ENCODE measurements around the gene PTGDS.

Gene PTGDS

DNA sequence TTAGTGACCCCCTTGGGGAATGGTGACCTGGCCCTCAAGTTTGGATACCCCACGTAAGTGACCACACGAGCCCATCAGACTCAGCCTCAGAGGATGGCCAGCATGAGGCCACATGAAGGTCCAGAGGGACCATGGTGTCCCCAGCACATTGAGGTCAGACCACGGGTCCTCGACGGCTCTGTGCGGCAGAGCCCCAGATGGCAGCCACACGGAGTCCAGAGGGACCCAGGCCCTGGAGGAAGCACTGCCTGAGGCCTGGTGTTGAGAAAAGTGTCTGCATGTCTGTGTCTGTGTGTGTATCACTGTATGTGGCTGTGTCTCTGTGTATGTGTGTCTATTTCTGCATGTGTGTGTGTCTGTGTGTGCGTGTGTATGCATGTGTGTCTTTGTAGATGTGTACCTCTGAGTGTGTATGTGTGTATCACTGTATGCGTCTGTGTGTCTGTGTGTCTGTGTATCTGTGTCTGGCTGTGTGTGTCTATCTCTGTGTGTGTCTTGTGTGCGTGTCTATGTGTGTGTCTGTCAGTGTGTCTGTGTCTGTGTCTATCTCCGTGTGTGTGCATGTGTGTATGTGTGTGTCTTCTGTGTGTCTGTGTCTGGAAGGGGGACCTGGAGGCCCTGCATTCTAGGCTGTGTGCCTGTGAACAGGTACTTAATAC lies 6.5 kb downstream of the PTGDS start:
- 86 to 93% methylated on average over 10 of the region's 11 CpGs for WGBS, 2 experiments (ENCODE audit: insufficient coverage in 2 of 2)
- no peak overlapping the region for H3K27ac ChIP-seq (ENCODE audit: low read depth, low read length, severe bottlenecking)
- H3K4me1 ChIP-seq (ENCODE audit: control insufficient read depth, insufficient read depth, low read length, poor library complexity, severe bottlenecking): peaks cover 14% of the 10 kb centered on the region
- H3K36me3 ChIP-seq (ENCODE audit: control insufficient read depth, insufficient read depth, low read length): no peaks in the 10 kb centered on the region
- no peaks in the 10 kb centered on the region for H3K9me3 ChIP-seq (ENCODE audit: control insufficient read depth, low read length)
- H3K4me3 ChIP-seq (ENCODE audit: extremely low read depth, insufficient read depth, low read length, poor library complexity, severe bottlenecking): no peak overlapping the region

DNA sequence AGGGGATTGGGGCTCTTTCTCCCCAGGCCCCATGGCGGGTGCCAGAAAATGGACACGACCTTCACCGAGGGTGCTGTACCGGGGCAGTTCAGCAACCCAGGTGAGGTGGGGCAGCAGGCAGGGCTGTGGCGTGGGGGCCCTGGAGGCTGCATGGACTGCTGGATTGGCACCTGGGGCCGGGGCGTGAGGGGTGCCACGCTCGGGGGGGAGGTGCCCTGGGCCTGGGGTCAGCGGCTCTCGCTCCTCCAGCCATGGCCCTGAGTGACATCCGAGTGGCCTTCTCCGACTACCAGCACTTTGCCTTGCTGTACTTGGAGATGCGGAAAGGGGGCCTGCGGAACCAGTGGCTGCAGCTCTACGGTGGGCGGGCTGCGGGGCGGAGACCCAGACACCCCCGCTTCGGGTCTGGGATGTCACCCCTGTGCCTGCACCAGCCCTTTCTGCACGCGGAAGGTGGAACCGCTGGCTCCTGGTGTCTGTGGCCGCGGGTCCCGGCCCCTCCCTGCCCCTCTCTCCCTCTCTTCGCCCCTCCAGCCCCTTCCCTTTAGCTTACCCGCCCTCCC lies 7.2 kb downstream of the PTGDS start:
- Histone ChIP-seq H3K4me3 (ENCODE audit: extremely low read depth, insufficient read depth, low read length, poor library complexity, severe bottlenecking) (no peak overlapping the region), H3K4me1 (ENCODE audit: control insufficient read depth, insufficient read depth, low read length, poor library complexity, severe bottlenecking) (peaks cover 14% of the 10 kb centered on the region), H3K27ac (ENCODE audit: low read depth, low read length, severe bottlenecking) (no peak overlapping the region), H3K9me3 (ENCODE audit: control insufficient read depth, low read length) (no peaks in the 10 kb centered on the region), H3K36me3 (ENCODE audit: control insufficient read depth, insufficient read depth, low read length) (no peaks in the 10 kb centered on the region)
- 79 to 83% methylated on average over 21 to 28 of the region's 29 CpGs for WGBS, 2 experiments (ENCODE audit: insufficient coverage in 2 of 2)

GRCh38 chr9:136985027-136985602 lies 7.8 kb downstream of the PTGDS start:
- Histone ChIP-seq H3K4me1 (ENCODE audit: control insufficient read depth, insufficient read depth, low read length, poor library complexity, severe bottlenecking) (peaks cover 14% of the 10 kb centered on the region), H3K4me3 (ENCODE audit: extremely low read depth, insufficient read depth, low read length, poor library complexity, severe bottlenecking) (no peak overlapping the region)

GRCh38 chr9:136985853-136986252 lies 8.5 kb downstream of the PTGDS start:
- no peaks in the 10 kb centered on the region for H3K36me3 ChIP-seq (ENCODE audit: control insufficient read depth, insufficient read depth, low read length)
- WGBS, 2 experiments (ENCODE audit: insufficient coverage in 2 of 2): 76 to 79% methylated on average over 30 to 33 of the region's 33 CpGs
- no peak overlapping the region for H3K4me3 ChIP-seq (ENCODE audit: extremely low read depth, insufficient read depth, low read length, poor library complexity, severe bottlenecking)
- H3K27ac ChIP-seq (ENCODE audit: low read depth, low read length, severe bottlenecking): no peak overlapping the region
- peaks cover 11% of the 10 kb centered on the region for H3K4me1 ChIP-seq (ENCODE audit: control insufficient read depth, insufficient read depth, low read length, poor library complexity, severe bottlenecking)
- peaks cover 5% of the 10 kb centered on the region for H3K9me3 ChIP-seq (ENCODE audit: control insufficient read depth, low read length)

More at GRCh38 chr9:136985027-136985602, 7.8 kb downstream of the PTGDS start:
- WGBS, 2 experiments (ENCODE audit: insufficient coverage in 2 of 2): 72 to 79% methylated on average over 42 to 45 of the region's 48 CpGs
- Histone ChIP-seq H3K9me3 (ENCODE audit: control insufficient read depth, low read length) (no peaks in the 10 kb centered on the region), H3K36me3 (ENCODE audit: control insufficient read depth, insufficient read depth, low read length) (no peaks in the 10 kb centered on the region), H3K27ac (ENCODE audit: low read depth, low read length, severe bottlenecking) (no peak overlapping the region)

DNA sequence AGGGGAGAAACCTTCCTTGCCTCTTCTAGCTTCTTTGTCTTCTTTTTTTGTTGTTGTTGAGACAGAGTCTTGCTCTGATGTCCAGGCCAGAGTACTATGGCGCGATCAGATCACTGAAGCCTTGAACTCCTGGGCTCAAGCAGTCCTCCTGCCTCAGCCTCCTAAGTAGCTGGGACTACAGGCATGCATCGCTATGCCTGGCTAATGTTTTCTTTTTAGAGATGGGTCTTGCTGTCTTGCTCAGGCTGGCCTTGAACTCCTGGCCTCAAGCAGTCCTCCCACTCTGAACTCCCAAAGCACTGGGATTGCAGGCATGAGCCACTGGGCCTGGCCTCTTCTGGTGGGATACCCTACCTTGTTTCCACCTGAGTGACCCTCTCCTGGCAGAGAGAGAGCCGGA lies 11.6 kb downstream of the PTGDS start:
- no peak overlapping the region for H3K27ac ChIP-seq (ENCODE audit: low read depth, low read length, severe bottlenecking)
- peaks cover 10% of the 10 kb centered on the region for H3K4me1 ChIP-seq (ENCODE audit: control insufficient read depth, insufficient read depth, low read length, poor library complexity, severe bottlenecking)
- 92 to 95% methylated on average over 2 to 4 of the region's 4 CpGs for WGBS, 2 experiments (ENCODE audit: insufficient coverage in 2 of 2)
- H3K4me3 ChIP-seq (ENCODE audit: extremely low read depth, insufficient read depth, low read length, poor library complexity, severe bottlenecking): no peak overlapping the region
- H3K9me3 ChIP-seq (ENCODE audit: control insufficient read depth, low read length): peaks cover 8% of the 10 kb centered on the region
- peaks cover 5% of the 10 kb centered on the region for H3K36me3 ChIP-seq (ENCODE audit: control insufficient read depth, insufficient read depth, low read length)

DNA sequence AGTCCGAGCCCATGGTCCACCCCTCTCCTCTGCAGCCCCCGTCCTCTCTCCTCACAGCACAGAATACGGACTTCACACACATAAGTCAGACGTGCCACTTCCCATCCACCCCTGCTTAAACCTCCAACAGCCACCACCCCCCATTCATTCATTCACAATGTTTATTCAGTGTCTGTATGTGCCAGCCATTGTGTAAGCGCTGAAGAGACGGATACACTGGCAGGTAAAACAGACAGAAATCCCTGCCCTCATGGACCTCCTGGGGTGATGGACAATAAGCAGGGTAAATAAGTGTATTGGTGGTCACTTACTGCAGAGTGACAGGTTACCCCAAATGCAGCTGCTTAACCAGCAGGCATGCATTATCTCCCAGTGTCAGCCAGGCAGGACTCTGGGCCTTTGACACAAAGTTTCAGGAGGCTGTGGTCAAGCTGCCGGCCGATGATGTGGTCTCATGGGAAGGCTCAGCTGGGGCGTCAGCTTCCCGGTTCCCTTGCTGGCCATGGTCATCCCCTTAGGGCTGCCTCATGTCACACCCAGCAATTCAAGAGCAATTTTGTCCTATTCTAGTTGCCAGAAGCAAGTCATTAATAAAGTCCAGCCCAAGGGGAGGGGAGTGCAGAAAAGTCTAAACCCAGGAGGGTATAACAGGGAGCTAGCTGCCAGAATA lies 13.1 kb downstream of the PTGDS start:
- Histone ChIP-seq H3K27ac (ENCODE audit: low read depth, low read length, severe bottlenecking) (no peak overlapping the region), H3K4me3 (ENCODE audit: extremely low read depth, insufficient read depth, low read length, poor library complexity, severe bottlenecking) (no peak overlapping the region), H3K4me1 (ENCODE audit: control insufficient read depth, insufficient read depth, low read length, poor library complexity, severe bottlenecking) (peaks cover 10% of the 10 kb centered on the region), H3K36me3 (ENCODE audit: control insufficient read depth, insufficient read depth, low read length) (peaks cover 12% of the 10 kb centered on the region), H3K9me3 (ENCODE audit: control insufficient read depth, low read length) (peaks cover 8% of the 10 kb centered on the region)
- 79 to 86% methylated on average over 7 to 9 of the region's 10 CpGs for WGBS, 2 experiments (ENCODE audit: insufficient coverage in 2 of 2)

- WGBS, 2 experiments (ENCODE audit: insufficient coverage in 2 of 2): 2 to 5% methylated on average over 41 to 58 of the region's 92 CpGs
- Histone ChIP-seq H3K27ac (ENCODE audit: low read depth, low read length, severe bottlenecking) (no peak within 1 kb of the TSS), H3K4me3 (ENCODE audit: extremely low read depth, insufficient read depth, low read length, poor library complexity, severe bottlenecking) (peak within 1 kb of the TSS; percentile 72), H3K36me3 (ENCODE audit: control insufficient read depth, insufficient read depth, low read length) (peaks cover 12% of the 10 kb centered on the region), H3K9me3 (ENCODE audit: control insufficient read depth, low read length) (peaks cover 8% of the 10 kb centered on the region), H3K4me1 (ENCODE audit: control insufficient read depth, insufficient read depth, low read length, poor library complexity, severe bottlenecking) (peaks cover 19% of the 10 kb centered on the region)
These were observed 14.9 kb downstream of the PTGDS start, which contains the start of gene PAXX for GRCh38 chr9:136991993-136992818. Gene PAXX (plus strand): TSS chr9:136992422. CDS start chr9:136992444, 22 bp downstream.

GRCh38 chr9:136992819-136993369 lies 15.6 kb downstream of the PTGDS start:
- 42 to 44% methylated on average over 17 of the region's 18 CpGs for WGBS, 2 experiments (ENCODE audit: insufficient coverage in 2 of 2)
- Histone ChIP-seq H3K4me1 (ENCODE audit: control insufficient read depth, insufficient read depth, low read length, poor library complexity, severe bottlenecking) (peaks cover 19% of the 10 kb centered on the region), H3K4me3 (ENCODE audit: extremely low read depth, insufficient read depth, low read length, poor library complexity, severe bottlenecking) (peak overlapping the region; percentile 72), H3K27ac (ENCODE audit: low read depth, low read length, severe bottlenecking) (no peak overlapping the region), H3K36me3 (ENCODE audit: control insufficient read depth, insufficient read depth, low read length) (peaks cover 12% of the 10 kb centered on the region), H3K9me3 (ENCODE audit: control insufficient read depth, low read length) (peaks cover 8% of the 10 kb centered on the region)

- Histone ChIP-seq H3K27ac (ENCODE audit: low read depth, low read length, severe bottlenecking) (no peak overlapping the region), H3K36me3 (ENCODE audit: control insufficient read depth, insufficient read depth, low read length) (peaks cover 12% of the 10 kb centered on the region), H3K4me1 (ENCODE audit: control insufficient read depth, insufficient read depth, low read length, poor library complexity, severe bottlenecking) (peaks cover 19% of the 10 kb centered on the region), H3K9me3 (ENCODE audit: control insufficient read depth, low read length) (peaks cover 8% of the 10 kb centered on the region), H3K4me3 (ENCODE audit: extremely low read depth, insufficient read depth, low read length, poor library complexity, severe bottlenecking) (no peak overlapping the region)
- 81 to 89% methylated on average over 52 to 53 of the region's 54 CpGs for WGBS, 2 experiments (ENCODE audit: insufficient coverage in 2 of 2)
These were observed 17.0 kb downstream of the PTGDS start for GRCh38 chr9:136994180-136994887.
